Muscle layer of colon (tissue), 2 donors: ENCODE data around the gene EFCAB13.
"Not testable (repeated sequence)": the region's sequence is repeated elsewhere in the genome, so short reads cannot be mapped to it uniquely, and the experiment has no call there.

Source experiments
- H3K27ac ChIP-seq: one replicate; pipeline ENCODE4 v1.7.0; 2013; ENCODE audit warnings: low read depth, mild to moderate bottlenecking, low read length, moderate library complexity
- H3K27me3 ChIP-seq, 2 donors: one replicate each; pipeline ENCODE4 v1.7.0; 2013; ENCODE audit warnings: low read length in 2 of 2, mild to moderate bottlenecking in 2 of 2; ENCODE audit not compliant: insufficient read depth in 2 of 2, control insufficient read depth in 1 of 2
- H3K36me3 ChIP-seq: one replicate; pipeline ENCODE4 v1.7.0; 2013; ENCODE audit warnings: mild to moderate bottlenecking, low read length; ENCODE audit not compliant: insufficient read depth
- H3K4me1 ChIP-seq: one replicate; pipeline ENCODE4 v1.7.0; 2013; ENCODE audit warnings: mild to moderate bottlenecking, low read length; ENCODE audit not compliant: insufficient read depth
- H3K4me3 ChIP-seq, 2 donors: one replicate each; pipeline ENCODE4 v1.7.0; 2013; ENCODE audit warnings: low read length in 2 of 2, low read depth in 1 of 2, mild to moderate bottlenecking in 1 of 2, moderate library complexity in 1 of 2
- H3K9ac ChIP-seq: one replicate; pipeline ENCODE4 v1.7.0; 2013; ENCODE audit warnings: low read length
- H3K9me3 ChIP-seq: one replicate; pipeline ENCODE4 v1.7.0; 2013; ENCODE audit warnings: mild to moderate bottlenecking, low read length
- donor health status: abdominal sarcoma.
- donor health status: Adenocarcinoma of cecum.

Gene EFCAB13

DNA sequence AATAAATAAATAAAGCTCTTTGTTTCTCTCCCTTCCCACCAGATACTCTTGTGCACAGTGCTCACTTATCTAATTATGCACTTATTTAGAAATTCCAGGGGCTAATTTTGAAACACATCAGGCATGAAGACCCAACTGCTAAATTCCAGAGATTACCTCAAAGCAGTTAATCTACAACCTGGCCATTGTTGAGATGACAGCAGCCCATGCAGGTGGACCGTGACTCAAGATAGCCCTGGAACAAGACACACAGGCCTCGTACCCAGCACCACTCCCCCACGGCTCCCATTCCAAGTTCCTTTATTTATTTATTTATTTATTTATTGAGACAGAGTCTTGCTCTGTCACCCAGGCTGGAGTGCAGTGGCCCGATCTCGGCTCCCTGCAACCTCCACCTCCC is 147.1 kb downstream of the EFCAB13 start:
- H3K36me3 ChIP-seq, result no peaks in the 10 kb centered on the region
- no peaks in the 10 kb centered on the region for H3K9me3 ChIP-seq
- H3K9ac ChIP-seq, result no peak overlapping the region
- H3K4me3 ChIP-seq, result no peak overlapping the region
- H3K27ac ChIP-seq, result no peak overlapping the region
- no peaks in the 10 kb centered on the region for H3K27me3 ChIP-seq
- H3K4me1 ChIP-seq, result no peaks in the 10 kb centered on the region

DNA sequence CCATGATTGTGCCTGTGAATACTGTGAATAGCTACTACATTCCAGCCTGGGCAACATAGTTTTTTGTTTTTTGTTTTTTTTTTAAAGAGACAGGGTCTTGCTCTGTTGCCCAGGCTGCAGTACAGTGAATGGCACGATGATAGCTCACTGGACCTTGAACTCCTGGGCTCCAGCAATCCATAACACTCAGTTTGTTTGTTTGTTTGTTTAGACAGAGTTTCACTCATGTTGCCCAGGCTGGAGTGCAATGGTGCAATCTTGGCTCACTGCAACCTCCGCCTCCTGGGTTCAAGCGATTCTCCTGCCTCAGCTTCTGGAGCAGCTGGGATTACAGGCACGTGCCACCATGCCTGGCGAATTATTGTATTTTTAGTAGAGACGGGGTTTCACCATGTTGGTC is 148.3 kb downstream of the EFCAB13 start:
- H3K27ac ChIP-seq, H3K4me1 ChIP-seq, H3K4me3 ChIP-seq, H3K27me3 ChIP-seq, H3K36me3 ChIP-seq, H3K9me3 ChIP-seq, H3K9ac ChIP-seq: not testable (repeated sequence)
